Measurements from ENCODE around the gene SPNS2. TPM values are rescaled to one million over a fixed set of nuclear protein-coding genes. Genes with fewer than 3 reads are reported as not detected.

The SPNS2 gene
- total RNA-seq, 1 donor from 2014 or later, result 187 TPM

DNA sequence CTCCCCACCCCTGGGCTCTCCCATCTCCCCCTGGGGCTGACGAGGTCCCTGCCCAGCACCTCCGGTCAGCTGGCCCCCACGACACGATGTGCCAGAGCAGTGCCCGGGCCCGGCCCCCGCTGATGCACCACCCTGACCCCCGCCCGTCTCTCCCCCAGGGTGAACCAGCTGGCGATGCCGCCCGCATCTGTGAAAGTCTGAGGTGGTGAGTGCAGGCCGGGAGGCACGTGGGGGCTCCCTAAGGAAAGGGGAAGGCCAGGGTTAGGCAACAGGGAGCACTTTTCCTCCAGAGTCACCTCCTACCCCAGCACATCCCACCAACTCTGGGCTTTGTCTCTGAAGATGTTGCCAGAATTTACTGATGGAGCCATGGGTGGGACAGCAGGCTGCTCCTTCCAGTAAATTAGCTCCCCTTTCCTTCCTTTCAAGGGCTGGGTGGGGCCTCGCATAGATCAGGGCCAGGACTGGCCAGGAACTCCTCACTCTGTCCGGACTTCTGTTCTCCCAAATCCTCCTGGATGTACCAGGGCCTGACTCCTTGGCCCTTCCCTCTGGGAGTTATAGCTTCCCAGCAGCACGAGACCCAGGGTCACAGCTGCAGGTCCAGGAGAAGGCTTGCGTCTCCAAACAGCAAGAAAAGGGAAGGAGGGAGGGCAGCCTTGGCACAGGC lies 38.2 kb downstream of the SPNS2 start:
- H3K27ac Mint-ChIP-seq (ENCODE audit: unreplicated experiment), result no peak overlapping the region
- peaks cover 29% of the 10 kb centered on the region for H3K4me1 Mint-ChIP-seq (ENCODE audit: unreplicated experiment)
- H3K9me3 Mint-ChIP-seq (ENCODE audit: unreplicated experiment), result no peaks in the 10 kb centered on the region
- H3K27me3 Mint-ChIP-seq (ENCODE audit: unreplicated experiment), result peaks cover 29% of the 10 kb centered on the region
- DNase-seq (ENCODE audit: low spot score), result no peak
- TF ChIP-seq, protein P1, sequence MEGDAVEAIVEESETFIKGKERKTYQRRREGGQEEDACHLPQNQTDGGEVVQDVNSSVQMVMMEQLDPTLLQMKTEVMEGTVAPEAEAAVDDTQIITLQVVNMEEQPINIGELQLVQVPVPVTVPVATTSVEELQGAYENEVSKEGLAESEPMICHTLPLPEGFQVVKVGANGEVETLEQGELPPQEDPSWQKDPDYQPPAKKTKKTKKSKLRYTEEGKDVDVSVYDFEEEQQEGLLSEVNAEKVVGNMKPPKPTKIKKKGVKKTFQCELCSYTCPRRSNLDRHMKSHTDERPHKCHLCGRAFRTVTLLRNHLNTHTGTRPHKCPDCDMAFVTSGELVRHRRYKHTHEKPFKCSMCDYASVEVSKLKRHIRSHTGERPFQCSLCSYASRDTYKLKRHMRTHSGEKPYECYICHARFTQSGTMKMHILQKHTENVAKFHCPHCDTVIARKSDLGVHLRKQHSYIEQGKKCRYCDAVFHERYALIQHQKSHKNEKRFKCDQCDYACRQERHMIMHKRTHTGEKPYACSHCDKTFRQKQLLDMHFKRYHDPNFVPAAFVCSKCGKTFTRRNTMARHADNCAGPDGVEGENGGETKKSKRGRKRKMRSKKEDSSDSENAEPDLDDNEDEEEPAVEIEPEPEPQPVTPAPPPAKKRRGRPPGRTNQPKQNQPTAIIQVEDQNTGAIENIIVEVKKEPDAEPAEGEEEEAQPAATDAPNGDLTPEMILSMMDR (IDR thresholded peaks at IDR 0.05; ENCODE audit: unreplicated experiment), result no peak
- no peak overlapping the region for H3K4me3 Mint-ChIP-seq (ENCODE audit: unreplicated experiment)
- peaks cover 11% of the 10 kb centered on the region for H3K36me3 Mint-ChIP-seq (ENCODE audit: low read depth, unreplicated experiment)

DNA sequence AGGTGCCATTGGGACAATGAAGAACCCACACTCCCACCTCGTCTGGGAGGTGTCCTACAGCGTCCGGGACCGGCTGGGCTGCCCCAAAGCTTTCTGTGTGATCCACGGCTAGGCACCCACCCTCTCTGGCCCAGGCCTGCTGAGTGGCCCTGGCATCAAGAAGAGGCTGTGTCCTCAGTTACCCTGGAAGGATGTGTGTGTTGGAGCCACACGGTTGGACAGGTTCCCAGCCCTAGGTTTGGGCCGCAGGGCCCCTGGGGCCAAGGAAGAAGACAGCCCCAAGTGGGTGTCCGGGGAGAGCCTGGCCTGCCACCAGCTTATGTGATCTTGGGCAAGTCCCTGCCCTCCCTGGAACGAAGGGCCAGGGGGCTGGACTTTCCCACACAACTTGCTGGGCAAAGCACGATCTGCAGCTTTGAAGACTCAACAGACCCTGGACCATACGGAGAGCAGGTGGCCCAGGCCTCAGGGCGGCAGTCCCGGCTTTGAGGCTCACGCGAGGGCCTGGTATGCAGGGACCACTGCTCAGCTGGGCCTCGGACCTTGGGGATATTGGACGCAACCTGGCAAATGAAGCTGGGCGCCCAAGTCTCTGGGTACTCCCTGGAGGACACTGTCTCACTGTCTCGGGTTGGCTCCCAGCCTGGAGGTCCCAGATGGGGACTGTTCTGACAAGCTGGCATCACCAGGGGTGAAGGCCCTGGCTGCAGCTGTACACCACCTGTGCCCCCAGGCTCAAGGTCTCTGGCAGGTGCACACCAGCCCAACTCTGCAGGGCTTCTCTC lies 39.0 kb downstream of the SPNS2 start:
- peak overlapping the region; percentile 48 for H3K27ac Mint-ChIP-seq (ENCODE audit: unreplicated experiment)
- H3K4me1 Mint-ChIP-seq (ENCODE audit: unreplicated experiment), result peaks cover 22% of the 10 kb centered on the region
- TF ChIP-seq, protein P1 (IDR thresholded peaks at IDR 0.05; ENCODE audit: unreplicated experiment), result no peak
- H3K27me3 Mint-ChIP-seq (ENCODE audit: unreplicated experiment), result peaks cover 34% of the 10 kb centered on the region
- H3K9me3 Mint-ChIP-seq (ENCODE audit: unreplicated experiment), result no peaks in the 10 kb centered on the region
- H3K4me3 Mint-ChIP-seq (ENCODE audit: unreplicated experiment), result no peak overlapping the region
- peaks cover 6% of the 10 kb centered on the region for H3K36me3 Mint-ChIP-seq (ENCODE audit: low read depth, unreplicated experiment)
- no peak for DNase-seq (ENCODE audit: low spot score)

DNA sequence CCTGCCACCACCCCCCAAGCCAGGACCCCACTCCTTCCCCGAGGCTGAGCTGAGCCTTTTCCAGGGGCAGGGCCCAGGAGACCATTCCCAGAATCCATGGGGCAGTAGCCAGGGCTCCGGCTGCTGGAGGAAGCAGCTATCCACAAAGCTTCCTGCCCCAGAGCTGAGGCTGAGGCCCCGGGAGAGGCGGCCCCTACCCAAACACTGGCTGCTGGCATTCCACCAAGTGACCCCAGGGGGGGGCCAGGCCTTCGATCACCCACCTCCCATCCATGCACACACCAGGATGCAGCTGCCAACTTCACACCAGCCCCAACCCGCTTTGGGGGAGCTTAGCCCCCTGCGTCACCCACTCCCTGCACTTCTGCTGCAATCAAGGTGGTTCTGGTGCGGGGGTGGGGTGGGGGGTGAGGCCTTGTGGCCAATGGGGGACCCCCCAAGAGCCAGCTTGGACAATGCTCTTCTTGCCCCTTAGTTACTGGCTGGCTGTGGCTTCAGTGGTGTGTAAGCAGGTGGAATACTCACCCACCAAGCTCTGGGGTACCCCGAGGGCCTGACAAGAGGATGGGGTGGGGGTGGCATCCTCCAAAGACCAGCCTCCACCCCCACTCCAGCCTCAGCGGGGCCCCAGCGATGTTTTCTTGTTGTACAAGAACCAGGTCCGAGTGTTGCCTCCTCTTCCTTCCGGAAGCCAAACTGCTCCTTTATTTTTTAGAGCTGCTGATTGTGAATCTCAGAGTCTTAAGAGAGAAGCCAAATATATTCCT lies 39.7 kb downstream of the SPNS2 start:
- Mint-ChIP-seq H3K4me1 (ENCODE audit: unreplicated experiment) (peaks cover 18% of the 10 kb centered on the region), H3K9me3 (ENCODE audit: unreplicated experiment) (no peaks in the 10 kb centered on the region), H3K27ac (ENCODE audit: unreplicated experiment) (no peak overlapping the region), H3K27me3 (ENCODE audit: unreplicated experiment) (peaks cover 36% of the 10 kb centered on the region), H3K36me3 (ENCODE audit: low read depth, unreplicated experiment) (peaks cover 3% of the 10 kb centered on the region), H3K4me3 (ENCODE audit: unreplicated experiment) (no peak overlapping the region)
- TF ChIP-seq, protein P1 (IDR thresholded peaks at IDR 0.05; ENCODE audit: unreplicated experiment), result no peak
- no peak for DNase-seq (ENCODE audit: low spot score)

DNA sequence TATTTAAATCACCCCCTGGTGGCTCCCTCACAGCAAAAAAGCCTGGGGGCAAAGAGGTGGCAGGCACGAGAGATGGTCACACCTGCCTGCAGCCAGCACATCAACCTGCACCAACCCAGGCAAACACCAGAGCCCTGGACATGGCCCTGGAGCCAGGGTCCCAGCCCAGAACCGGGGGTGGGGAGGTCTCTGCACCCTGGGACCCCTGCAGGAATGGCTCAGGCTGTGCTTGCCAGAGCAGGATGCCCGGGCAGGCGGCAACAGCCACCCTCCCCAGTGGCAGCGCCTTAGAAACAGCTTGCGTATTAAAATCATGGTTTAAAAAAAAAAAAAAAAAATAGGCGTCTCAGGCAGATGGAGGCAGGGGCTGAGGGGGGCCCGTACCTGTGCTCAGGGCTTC lies 40.3 kb downstream of the SPNS2 start:
- DNase-seq (ENCODE audit: low spot score), result no peak
- TF ChIP-seq, protein P1 (IDR thresholded peaks at IDR 0.05; ENCODE audit: unreplicated experiment), result no peak
- Mint-ChIP-seq H3K27me3 (ENCODE audit: unreplicated experiment) (peaks cover 40% of the 10 kb centered on the region), H3K4me3 (ENCODE audit: unreplicated experiment) (no peak overlapping the region), H3K9me3 (ENCODE audit: unreplicated experiment) (no peaks in the 10 kb centered on the region), H3K4me1 (ENCODE audit: unreplicated experiment) (peaks cover 17% of the 10 kb centered on the region), H3K27ac (ENCODE audit: unreplicated experiment) (no peak overlapping the region), H3K36me3 (ENCODE audit: low read depth, unreplicated experiment) (peaks cover 2% of the 10 kb centered on the region)
